Measurements from ENCODE around the gene NISCH. TPM values are rescaled to one million over a fixed set of nuclear protein-coding genes. Genes with fewer than 3 reads are reported as not detected.

The NISCH gene
- total RNA-seq, 1 donor from 2014 or later: 45.6 TPM

DNA sequence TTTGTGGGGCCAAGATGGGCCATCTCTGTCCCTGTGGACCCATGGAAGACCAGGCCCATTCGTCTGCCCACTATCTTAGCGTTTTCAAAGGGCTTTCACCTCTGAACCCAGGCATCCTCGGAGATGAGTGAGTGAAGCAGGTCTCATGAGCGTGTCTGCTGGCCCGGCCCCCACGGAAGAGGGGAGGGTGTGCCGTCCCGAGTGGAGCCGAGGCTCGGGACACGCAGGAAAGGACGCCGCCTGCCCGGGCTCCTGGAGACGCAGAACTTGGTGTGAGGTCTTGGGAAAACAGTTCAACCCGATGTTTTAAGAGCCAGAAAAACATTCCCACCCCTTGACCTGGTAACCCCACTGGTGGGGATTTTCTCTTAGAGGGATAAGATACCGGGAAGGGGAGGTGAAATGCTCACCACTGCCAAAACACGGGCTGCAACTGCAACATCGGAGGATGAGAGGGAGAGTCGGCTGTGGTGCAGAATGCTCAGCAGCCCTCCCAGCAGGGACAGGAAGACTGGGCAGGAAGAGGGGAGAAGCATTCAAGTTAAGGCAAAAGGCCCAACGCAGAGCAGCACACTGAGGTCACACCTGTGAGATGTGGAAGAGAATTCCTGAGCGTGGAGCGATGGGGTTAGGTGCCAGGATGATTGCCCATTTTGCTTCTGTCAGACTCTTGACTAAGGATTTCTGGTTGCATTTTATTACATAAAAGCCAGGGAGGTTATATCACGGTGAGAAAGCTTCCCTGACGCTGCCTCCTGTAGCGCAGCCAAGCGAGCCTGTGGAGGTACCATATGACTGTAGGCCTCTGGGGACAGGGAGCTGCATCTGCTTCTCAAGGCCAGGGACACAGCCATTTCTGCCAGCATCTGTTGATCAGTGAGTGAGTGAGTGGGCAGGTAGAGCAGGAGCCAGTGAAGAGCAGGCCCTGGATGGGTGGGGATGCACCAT is 25.6 kb downstream of the NISCH start:
- intact Hi-C loops (cut with DNase I): no loop called here
- no peak for ATAC-seq
- DNase-seq (ENCODE audit: missing footprints): no peak

DNA sequence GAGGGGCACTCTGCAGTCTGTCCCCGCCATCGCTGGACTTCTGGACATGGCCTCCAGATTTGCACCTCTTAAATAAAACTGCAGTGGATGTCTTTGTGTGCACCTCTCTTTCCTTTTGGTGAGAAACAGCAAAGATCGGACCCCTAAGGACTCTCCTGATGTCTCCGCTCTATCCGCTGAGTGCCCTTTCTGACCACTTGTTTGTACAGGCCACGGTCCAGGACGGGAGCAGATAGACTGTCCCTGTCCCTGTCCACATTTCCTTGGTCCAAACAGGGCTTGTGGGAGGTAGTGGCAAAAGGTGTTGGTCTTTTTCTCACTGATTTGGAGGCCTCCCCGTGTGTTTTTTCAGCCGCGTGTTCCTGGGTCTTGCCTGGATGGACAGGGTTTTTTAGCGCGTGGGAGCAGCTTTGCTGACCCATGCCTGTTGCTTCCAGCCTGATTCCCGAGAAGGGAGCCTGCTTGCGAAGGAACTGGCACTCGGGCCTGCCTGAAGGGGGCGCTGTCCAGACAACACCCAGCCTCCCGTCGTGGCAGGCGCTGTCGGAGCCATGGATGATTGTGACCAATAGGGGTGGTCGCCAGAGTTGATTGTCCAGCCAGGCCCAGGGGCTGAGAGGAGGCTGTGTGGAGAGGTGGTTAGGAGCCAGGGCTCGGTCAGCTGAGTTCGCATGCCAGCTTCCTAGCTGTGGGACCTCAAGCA is 26.6 kb downstream of the NISCH start:
- intact Hi-C loops (cut with DNase I): no loop called here
- no peak for ATAC-seq

GRCh38 chr3:52483081-52483480 is 27.7 kb downstream of the NISCH start:
- ATAC-seq (no peak), DNase-seq (ENCODE audit: missing footprints) (no peak)
- intact Hi-C loops (cut with DNase I): no loop called here

More for the DNA sequence above, 26.6 kb downstream of the NISCH start:
- no peak for DNase-seq (ENCODE audit: missing footprints)

- DNase-seq (ENCODE audit: missing footprints) (no peak), ATAC-seq (peak; percentile 35)
- intact Hi-C loops (cut with DNase I): no loop called here
Measured at GRCh38 chr3:52483577-52484381, 28.4 kb downstream of the NISCH start.

DNA sequence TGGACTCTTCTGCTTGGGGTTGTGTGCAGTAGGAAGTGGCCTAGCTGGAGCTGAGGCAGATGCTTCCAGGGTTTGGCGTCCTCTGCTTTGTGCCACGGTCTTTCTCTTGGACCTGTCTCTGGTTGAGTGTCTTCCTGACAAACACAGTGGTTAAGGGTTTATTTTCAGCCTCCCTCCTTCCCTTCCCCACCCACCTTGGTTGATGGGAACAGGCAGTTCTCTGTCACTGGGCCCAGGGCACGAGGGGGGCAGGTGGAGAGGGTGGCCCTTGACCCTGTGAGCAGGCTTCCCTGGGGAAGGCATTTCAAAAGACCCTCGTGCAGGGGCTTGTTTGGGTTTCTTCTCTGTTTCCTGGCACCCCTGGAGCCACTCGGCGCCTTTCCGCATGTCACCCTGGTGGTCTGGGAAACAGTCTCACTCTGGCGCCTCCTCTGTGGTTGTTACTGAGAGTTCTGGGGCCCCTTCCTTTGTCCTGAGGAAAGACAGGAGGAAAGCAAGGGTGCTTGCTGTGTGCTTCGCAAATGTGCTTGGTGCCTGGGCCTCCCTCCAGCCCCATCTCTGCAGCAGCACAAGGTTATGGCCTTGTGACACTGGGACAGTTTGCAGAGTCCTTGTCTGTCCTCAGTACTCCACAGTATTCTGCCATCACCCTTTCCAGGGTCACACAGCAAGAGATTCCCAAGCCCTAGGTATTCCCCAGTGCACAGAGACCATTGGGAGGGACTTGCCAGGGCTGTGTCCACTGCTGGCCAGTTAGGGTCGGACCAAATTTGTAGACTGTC is 29.5 kb downstream of the NISCH start:
- DNase-seq (ENCODE audit: missing footprints) (no peak), ATAC-seq (peak; percentile 49)
- intact Hi-C loops (cut with DNase I): no loop called here

DNA sequence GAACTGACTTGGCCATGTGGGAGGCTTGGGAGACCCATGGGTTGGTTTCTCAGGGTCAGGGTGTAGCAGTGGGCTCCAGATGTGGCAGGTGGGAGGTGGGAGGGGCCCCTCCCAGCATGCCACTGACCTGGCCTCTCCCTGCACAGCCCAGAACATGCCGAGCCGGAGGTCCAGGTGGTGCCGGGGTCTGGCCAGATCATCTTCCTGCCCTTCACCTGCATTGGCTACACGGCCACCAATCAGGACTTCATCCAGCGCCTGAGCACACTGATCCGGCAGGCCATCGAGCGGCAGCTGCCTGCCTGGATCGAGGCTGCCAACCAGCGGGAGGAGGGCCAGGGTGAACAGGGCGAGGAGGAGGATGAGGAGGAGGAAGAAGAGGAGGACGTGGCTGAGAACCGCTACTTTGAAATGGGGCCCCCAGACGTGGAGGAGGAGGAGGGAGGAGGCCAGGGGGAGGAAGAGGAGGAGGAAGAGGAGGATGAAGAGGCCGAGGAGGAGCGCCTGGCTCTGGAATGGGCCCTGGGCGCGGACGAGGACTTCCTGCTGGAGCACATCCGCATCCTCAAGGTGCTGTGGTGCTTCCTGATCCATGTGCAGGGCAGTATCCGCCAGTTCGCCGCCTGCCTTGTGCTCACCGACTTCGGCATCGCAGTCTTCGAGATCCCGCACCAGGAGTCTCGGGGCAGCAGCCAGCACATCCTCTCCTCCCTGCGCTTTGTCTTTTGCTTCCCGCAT is 31.8 kb downstream of the NISCH start:
- ATAC-seq (no peak), DNase-seq (ENCODE audit: missing footprints) (no peak)
- intact Hi-C loops (cut with DNase I): no loop called here

DNA sequence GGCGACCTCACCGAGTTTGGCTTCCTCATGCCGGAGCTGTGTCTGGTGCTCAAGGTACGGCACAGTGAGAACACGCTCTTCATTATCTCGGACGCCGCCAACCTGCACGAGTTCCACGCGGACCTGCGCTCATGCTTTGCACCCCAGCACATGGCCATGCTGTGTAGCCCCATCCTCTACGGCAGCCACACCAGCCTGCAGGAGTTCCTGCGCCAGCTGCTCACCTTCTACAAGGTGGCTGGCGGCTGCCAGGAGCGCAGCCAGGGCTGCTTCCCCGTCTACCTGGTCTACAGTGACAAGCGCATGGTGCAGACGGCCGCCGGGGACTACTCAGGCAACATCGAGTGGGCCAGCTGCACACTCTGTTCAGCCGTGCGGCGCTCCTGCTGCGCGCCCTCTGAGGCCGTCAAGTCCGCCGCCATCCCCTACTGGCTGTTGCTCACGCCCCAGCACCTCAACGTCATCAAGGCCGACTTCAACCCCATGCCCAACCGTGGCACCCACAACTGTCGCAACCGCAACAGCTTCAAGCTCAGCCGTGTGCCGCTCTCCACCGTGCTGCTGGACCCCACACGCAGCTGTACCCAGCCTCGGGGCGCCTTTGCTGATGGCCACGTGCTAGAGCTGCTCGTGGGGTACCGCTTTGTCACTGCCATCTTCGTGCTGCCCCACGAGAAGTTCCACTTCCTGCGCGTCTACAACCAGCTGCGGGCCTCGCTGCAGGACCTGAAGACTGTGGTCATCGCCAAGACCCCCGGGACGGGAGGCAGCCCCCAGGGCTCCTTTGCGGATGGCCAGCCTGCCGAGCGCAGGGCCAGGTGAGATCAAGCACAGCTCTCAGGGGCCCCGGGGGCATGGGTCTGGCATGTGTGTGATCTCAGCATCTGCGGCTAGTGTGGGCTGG is 32.6 kb downstream of the NISCH start:
- DNase-seq (ENCODE audit: missing footprints): no peak
- intact Hi-C loops (cut with DNase I): no loop called here

DNA sequence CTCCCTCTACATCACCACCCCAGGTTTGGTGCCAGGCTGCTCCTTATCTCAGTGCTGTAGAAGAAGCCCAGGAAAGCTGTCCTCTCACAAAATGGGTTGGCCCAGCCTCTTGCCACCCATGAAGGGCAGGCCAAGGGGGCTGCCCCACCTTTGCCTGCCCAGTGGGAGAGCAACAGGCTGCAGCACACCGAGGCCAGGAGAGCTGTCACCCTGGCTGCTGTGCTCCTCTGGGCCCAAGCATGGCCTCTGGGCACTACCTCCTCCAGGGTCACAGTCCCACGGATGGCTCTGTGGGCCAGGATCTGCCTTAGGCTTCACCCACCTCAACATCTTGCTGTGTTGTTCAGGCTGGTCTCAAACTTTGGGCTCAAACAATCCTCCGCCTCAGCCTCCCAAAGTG is 33.3 kb downstream of the NISCH start:
- DNase-seq (ENCODE audit: missing footprints): peak; percentile 45
- intact Hi-C loops (cut with DNase I): no loop called here

More for the DNA sequence above, 32.6 kb downstream of the NISCH start:
- ATAC-seq: no peak

GRCh38 chr3:52489453-52489852 is 34.0 kb downstream of the NISCH start:
- DNase-seq (ENCODE audit: missing footprints) (peak; percentile 68), ATAC-seq (no peak)
- intact Hi-C loops (cut with DNase I): no loop called here

More for the DNA sequence above, 33.3 kb downstream of the NISCH start:
- no peak for ATAC-seq

- intact Hi-C loops (cut with DNase I): loop anchor here (5.0 kb wide), 1 partner anchor 37 kb away; no protein-coding TSS in a partner anchor
- peak; percentile 68 for DNase-seq (ENCODE audit: missing footprints)
- ATAC-seq: no peak
Measured at GRCh38 chr3:52490035-52490938, 34.9 kb downstream of the NISCH start.

DNA sequence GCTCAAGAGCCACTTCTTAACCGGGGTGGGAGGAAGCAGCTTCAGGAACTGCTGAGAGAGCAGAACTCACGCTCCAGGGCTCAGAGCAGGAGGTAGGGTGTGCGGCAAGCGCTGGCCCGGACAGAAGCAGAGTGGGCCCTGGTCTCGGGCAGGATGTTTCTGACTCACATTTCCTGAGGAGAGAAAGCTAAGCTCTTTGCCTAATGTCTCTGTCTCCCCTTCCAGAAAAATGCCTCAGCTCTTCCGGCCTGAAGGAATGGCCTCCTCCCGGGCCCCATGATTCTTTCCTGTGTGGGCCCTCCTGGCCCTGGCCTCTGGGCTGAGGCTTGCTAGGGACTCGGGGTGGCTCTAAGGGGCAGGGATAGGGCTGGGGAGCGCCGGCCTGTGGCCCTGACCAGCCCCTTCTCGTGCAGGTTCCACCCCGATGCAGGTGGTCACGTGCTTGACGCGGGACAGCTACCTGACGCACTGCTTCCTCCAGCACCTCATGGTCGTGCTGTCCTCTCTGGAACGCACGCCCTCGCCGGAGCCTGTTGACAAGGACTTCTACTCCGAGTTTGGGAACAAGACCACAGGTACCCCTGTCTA is 35.6 kb downstream of the NISCH start:
- intact Hi-C loops (cut with DNase I): loop anchor here (5.0 kb wide), 1 partner anchor 36 kb away; no protein-coding TSS in a partner anchor
- peak; percentile 81 for DNase-seq (ENCODE audit: missing footprints)
- peak; percentile 36 for ATAC-seq

- no peak for DNase-seq (ENCODE audit: missing footprints)
- no peak for ATAC-seq
- intact Hi-C loops (cut with DNase I): loop anchor here (5.0 kb wide), 1 partner anchor 35 kb away; no protein-coding TSS in a partner anchor
Measured at GRCh38 chr3:52492059-52492458, 36.7 kb downstream of the NISCH start.

DNA sequence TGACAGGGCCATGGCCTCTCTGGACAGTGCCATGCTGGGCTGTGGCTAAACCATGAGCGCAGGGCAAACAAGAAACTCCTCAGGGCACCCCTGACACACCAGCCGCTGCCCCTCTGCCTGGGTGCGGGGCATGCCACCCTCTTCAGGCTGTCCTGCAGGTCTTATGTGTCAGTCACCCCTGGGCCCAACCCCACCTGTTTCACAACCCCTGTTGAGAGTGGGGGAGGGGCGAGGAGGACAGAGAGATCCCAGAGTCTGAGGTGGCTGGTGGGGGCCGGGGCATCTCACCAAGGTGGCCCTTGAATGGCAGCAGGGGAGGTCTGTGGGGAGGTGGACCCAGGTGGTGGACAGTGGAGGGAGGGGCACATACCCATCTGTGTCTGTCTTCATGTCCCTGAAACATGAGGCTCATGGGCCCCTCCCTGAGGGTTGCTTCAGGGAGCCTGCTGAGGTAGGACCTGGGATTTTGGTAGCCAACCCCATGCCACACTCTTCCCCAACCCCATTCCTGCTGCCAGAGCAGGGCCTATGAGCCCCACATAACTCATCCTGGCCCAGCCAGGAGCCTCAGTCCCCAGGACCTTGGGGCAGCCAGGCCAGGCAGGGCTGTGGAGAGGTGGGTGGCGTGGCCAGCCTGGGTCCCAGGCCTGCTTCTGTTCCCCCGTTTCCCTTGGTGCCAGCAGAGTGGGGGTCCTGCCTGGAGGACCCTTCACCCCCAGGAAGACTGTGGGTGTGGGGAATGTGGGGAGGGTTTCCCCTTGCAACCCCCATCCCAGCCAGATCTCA is 38.0 kb downstream of the NISCH start:
- peak; percentile 68 for DNase-seq (ENCODE audit: missing footprints)
- ATAC-seq: no peak
- intact Hi-C loops (cut with DNase I): loop anchor here (5.0 kb wide), 1 partner anchor 34 kb away; no protein-coding TSS in a partner anchor

DNA sequence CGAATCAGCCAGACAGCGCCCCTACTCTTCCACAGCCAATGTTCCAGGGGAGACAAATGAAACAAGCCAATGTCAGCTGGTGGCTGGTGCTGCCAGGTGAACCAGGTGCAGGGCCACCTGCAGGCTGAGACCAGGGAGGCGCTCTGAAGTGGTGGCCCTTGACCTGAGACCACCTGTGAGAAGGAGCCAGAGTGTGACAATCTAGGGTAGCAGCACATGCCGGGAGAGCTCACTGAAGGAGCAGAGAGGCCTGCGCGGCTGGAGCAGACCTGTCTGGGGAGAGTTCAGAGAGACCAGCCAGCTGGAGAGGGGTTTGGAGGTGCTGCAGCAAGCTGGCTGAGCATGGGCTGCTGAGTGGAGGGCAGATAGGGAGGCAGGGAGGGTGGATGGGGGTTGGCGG is 39.0 kb downstream of the NISCH start:
- no peak for ATAC-seq
- peak; percentile 63 for DNase-seq (ENCODE audit: missing footprints)
- intact Hi-C loops (cut with DNase I): loop anchor here (5.0 kb wide), 1 partner anchor 33 kb away; no protein-coding TSS in a partner anchor

All from Right ventricle myocardium inferior (tissue), 1 donor.